C4-2B (cell line): ENCODE results near the gene GALNT7.

ENCODE experiments used
- ZFX ChIP-seq: fragments of 450-650 bp; IDR thresholded peaks from 2 replicates; pipeline ENCODE4 v1.6.1; 2017
- TF ChIP-seq, protein P1 (sequence below): fragments of 450-650 bp; conservative IDR thresholded peaks from 2 replicates; pipeline ENCODE4 v1.5.1; 2017; ENCODE audit warnings: mild to moderate bottlenecking

GRCh38 chr4:173189117-173189693 lies 20.6 kb downstream of the GALNT7 start:
- TF ChIP-seq, protein P1, sequence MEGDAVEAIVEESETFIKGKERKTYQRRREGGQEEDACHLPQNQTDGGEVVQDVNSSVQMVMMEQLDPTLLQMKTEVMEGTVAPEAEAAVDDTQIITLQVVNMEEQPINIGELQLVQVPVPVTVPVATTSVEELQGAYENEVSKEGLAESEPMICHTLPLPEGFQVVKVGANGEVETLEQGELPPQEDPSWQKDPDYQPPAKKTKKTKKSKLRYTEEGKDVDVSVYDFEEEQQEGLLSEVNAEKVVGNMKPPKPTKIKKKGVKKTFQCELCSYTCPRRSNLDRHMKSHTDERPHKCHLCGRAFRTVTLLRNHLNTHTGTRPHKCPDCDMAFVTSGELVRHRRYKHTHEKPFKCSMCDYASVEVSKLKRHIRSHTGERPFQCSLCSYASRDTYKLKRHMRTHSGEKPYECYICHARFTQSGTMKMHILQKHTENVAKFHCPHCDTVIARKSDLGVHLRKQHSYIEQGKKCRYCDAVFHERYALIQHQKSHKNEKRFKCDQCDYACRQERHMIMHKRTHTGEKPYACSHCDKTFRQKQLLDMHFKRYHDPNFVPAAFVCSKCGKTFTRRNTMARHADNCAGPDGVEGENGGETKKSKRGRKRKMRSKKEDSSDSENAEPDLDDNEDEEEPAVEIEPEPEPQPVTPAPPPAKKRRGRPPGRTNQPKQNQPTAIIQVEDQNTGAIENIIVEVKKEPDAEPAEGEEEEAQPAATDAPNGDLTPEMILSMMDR, result no peak
- TF ChIP-seq ZFX, result no peak
